ENCODE data around the gene FBXO28. TPM values are rescaled to one million over a fixed set of nuclear protein-coding genes. Genes with fewer than 3 reads are reported as not detected.
A peak's percentile ranks its signal among the peaks of the same experiment; 100 is the strongest.

Gene FBXO28
- total RNA-seq, 1 experiment from 2014 or later, result 25.3 TPM

GRCh38 chr1:224151117-224151516, 37.2 kb downstream of the FBXO28 start:
- DNase-seq, result peak; percentile 25 to 41

GRCh38 chr1:224157316-224157715, 43.4 kb downstream of the FBXO28 start:
- Histone ChIP-seq H3K9me3 (replicated peaks) (no peaks in the 10 kb centered on the region), H3K36me3 (peaks cover 38% of the 10 kb centered on the region), H3K27me3 (no peaks in the 10 kb centered on the region), H3K4me3 (no peak overlapping the region), H3K27ac (no peak overlapping the region), H3K4me1 (no peaks in the 10 kb centered on the region)
- DNase-seq, result no peak

More at GRCh38 chr1:224151117-224151516, 37.2 kb downstream of the FBXO28 start:
- no peak overlapping the region for H3K4me3 ChIP-seq
- no peak overlapping the region for H3K27ac ChIP-seq
- no peaks in the 10 kb centered on the region for H3K9me3 ChIP-seq (replicated peaks)
- H3K36me3 ChIP-seq, result peaks cover 15% of the 10 kb centered on the region
- no peaks in the 10 kb centered on the region for H3K27me3 ChIP-seq
- peaks cover 3% of the 10 kb centered on the region; the same call in 1 of the 2 replicates for H3K4me1 ChIP-seq

DNA sequence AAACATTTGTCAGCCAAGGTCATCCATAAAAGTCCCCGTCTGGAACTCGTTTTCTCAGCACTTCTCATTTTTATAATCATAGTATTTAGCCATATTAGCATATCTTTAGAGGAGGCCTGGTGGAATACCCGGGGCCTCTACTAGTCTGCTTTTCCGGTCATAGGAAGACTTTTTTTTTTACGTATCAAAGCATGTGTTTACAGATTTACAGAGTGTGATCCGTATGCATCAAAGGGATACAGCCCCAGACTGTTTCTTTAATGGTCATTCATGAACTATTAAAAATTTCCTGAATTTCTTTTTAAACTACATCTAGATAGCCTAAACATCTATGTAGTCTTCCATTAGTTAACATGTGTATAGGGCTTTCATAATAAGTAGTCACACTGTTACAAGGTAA, 45.6 kb downstream of the FBXO28 start:
- H3K4me1 ChIP-seq, result no peaks in the 10 kb centered on the region
- DNase-seq, result no peak
- H3K36me3 ChIP-seq, result peaks cover 28% of the 10 kb centered on the region
- H3K4me3 ChIP-seq, result no peak overlapping the region
- H3K9me3 ChIP-seq (replicated peaks), result no peaks in the 10 kb centered on the region
- H3K27me3 ChIP-seq, result no peaks in the 10 kb centered on the region
- H3K27ac ChIP-seq, result no peak overlapping the region

GRCh38 chr1:224160171-224160682, 46.3 kb downstream of the FBXO28 start:
- H3K9me3 ChIP-seq (replicated peaks), result no peaks in the 10 kb centered on the region
- no peak overlapping the region for H3K4me3 ChIP-seq
- no peaks in the 10 kb centered on the region for H3K4me1 ChIP-seq
- peaks cover 28% of the 10 kb centered on the region for H3K36me3 ChIP-seq
- no peak for DNase-seq
- H3K27ac ChIP-seq, result no peak overlapping the region
- H3K27me3 ChIP-seq, result no peaks in the 10 kb centered on the region

- Histone ChIP-seq H3K4me3 (no peak overlapping the region), H3K27me3 (no peaks in the 10 kb centered on the region), H3K36me3 (peaks cover 19% of the 10 kb centered on the region), H3K4me1 (no peaks in the 10 kb centered on the region), H3K27ac (no peak overlapping the region), H3K9me3 (replicated peaks) (no peaks in the 10 kb centered on the region)
- DNase-seq, result no peak
Measured at GRCh38 chr1:224162768-224163167, 48.9 kb downstream of the FBXO28 start.

- no peaks in the 10 kb centered on the region for H3K4me1 ChIP-seq
- no peak for DNase-seq
- H3K27ac ChIP-seq, result no peak overlapping the region
- peaks cover 13% of the 10 kb centered on the region for H3K36me3 ChIP-seq
- H3K27me3 ChIP-seq, result no peaks in the 10 kb centered on the region
- H3K4me3 ChIP-seq, result no peak overlapping the region
- no peaks in the 10 kb centered on the region for H3K9me3 ChIP-seq (replicated peaks)
Measured at GRCh38 chr1:224163311-224163710, 49.4 kb downstream of the FBXO28 start.

DNA sequence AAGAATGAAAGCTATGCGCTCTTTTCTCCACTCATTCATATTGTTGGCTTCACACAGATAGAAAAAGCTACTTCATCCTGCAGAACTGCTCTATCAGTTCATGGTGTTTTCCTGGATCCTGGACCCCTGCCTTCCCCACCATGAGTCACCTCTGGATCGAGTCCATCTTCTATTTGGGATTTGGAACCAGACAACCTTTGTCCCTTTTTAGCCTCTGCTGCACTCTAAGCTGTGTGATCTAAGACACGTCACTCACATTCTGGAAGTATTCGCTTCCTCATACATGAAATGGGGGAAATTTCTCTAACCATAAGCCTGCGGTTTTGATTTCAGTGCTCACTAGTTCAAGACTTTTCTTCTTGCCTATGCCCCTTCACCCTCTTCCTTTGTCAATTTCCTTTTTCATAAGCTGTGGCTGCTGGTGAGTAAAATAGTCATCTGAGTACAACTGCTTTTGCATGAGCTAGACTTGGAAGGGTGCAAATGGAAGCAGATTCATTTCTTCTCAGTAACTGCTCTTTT, 55.0 kb downstream of the FBXO28 start:
- Histone ChIP-seq H3K36me3 (no peaks in the 10 kb centered on the region), H3K4me1 (no peaks in the 10 kb centered on the region; the same call in 1 of the 2 replicates), H3K27ac (no peak overlapping the region), H3K9me3 (replicated peaks) (no peaks in the 10 kb centered on the region), H3K4me3 (no peak overlapping the region), H3K27me3 (no peaks in the 10 kb centered on the region)
- DNase-seq, result no peak

GRCh38 chr1:224169718-224170270, 55.9 kb downstream of the FBXO28 start:
- Histone ChIP-seq H3K27ac (no peak overlapping the region), H3K9me3 (replicated peaks) (no peaks in the 10 kb centered on the region)
- DNase-seq, result no peak

GRCh38 chr1:224170343-224170742, 56.4 kb downstream of the FBXO28 start:
- Histone ChIP-seq H3K9me3 (replicated peaks) (no peaks in the 10 kb centered on the region), H3K36me3 (no peaks in the 10 kb centered on the region), H3K27me3 (no peaks in the 10 kb centered on the region), H3K27ac (no peak overlapping the region), H3K4me1 (no peaks in the 10 kb centered on the region; the same call in 1 of the 2 replicates), H3K4me3 (no peak overlapping the region)
- DNase-seq, result no peak

More at GRCh38 chr1:224169718-224170270, 55.9 kb downstream of the FBXO28 start:
- no peak overlapping the region for H3K4me3 ChIP-seq
- no peaks in the 10 kb centered on the region for H3K36me3 ChIP-seq
- no peaks in the 10 kb centered on the region for H3K27me3 ChIP-seq
- no peaks in the 10 kb centered on the region; the same call in 1 of the 2 replicates for H3K4me1 ChIP-seq

DNA sequence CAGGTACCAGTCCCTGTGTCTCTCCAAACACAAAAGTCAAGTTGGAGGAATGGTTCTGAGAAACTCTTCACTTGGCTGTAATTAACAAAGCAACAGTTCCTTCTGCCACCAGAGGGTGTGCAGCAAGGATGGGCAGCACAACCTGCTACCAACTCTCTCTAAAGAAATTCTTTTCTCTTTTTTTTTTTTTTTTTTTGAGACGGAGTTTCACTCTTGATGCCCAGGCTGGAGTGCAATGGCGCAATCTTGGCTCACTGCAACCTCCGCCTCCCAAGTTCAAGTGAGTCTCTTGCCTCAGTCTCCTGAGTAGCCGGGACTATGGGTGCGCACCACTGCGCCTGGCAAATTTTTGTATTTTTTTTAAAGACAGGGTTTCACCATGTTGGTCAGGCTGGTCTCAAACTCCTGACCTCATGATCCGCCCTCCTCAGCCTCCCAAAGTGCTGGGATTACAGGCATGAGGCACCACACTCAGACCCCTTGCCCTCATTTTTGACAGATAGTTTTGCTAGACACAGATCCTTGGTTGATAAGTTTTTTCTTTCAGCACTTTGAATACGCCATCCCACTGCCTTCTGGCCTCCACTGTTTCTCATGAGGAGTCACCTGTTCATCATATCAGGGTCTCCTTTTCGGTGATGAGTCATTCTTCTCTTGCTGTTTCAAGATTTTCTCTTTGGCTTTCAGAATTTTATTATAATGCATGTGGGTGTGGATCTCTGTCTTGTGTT, 57.0 kb downstream of the FBXO28 start:
- DNase-seq, result no peak
- H3K4me3 ChIP-seq, result no peak overlapping the region
- H3K4me1 ChIP-seq, result no peaks in the 10 kb centered on the region; the same call in 1 of the 2 replicates
- H3K27ac ChIP-seq, result no peak overlapping the region
- H3K27me3 ChIP-seq, result no peaks in the 10 kb centered on the region
- H3K9me3 ChIP-seq (replicated peaks), result no peaks in the 10 kb centered on the region
- H3K36me3 ChIP-seq, result no peaks in the 10 kb centered on the region

DNA sequence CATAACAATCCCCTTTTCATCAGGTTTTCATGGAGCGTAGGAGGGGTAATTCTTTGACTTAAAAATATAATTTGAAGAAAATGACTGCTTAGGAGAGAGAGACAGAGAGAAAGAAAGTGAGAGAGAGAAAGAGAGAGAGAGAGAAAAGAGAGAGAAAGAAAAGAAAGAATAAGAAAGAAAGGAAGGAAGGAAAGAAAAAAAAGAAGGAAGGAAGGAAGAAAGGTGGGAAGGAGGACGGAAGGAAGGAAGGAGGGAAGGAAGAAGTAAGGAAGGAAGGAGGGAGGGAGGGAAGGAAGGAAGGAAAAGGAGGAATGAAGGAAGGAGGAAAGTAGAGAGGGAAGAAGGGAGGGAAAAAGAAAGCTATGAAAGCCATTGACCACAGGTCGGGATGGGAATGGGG, 58.3 kb downstream of the FBXO28 start:
- Histone ChIP-seq H3K4me3 (no peak overlapping the region), H3K9me3 (replicated peaks) (no peaks in the 10 kb centered on the region), H3K27me3 (no peaks in the 10 kb centered on the region), H3K36me3 (no peaks in the 10 kb centered on the region), H3K27ac (no peak overlapping the region), H3K4me1 (no peaks in the 10 kb centered on the region; the same call in 1 of the 2 replicates)
- no peak for DNase-seq

GRCh38 chr1:224173523-224173922, 59.6 kb downstream of the FBXO28 start:
- Histone ChIP-seq H3K36me3 (no peaks in the 10 kb centered on the region), H3K4me3 (no peak overlapping the region), H3K9me3 (replicated peaks) (no peaks in the 10 kb centered on the region), H3K27ac (no peak overlapping the region), H3K27me3 (no peaks in the 10 kb centered on the region), H3K4me1 (no peaks in the 10 kb centered on the region; the same call in 1 of the 2 replicates)
- DNase-seq, result no peak

GRCh38 chr1:224175617-224176016, 61.7 kb downstream of the FBXO28 start:
- Histone ChIP-seq H3K27ac (no peak overlapping the region), H3K9me3 (replicated peaks) (no peaks in the 10 kb centered on the region), H3K27me3 (no peaks in the 10 kb centered on the region), H3K36me3 (no peaks in the 10 kb centered on the region), H3K4me1 (no peaks in the 10 kb centered on the region; the same call in 1 of the 2 replicates), H3K4me3 (no peak overlapping the region)
- DNase-seq, result no peak

- H3K27me3 ChIP-seq, result no peaks in the 10 kb centered on the region
- H3K36me3 ChIP-seq, result no peaks in the 10 kb centered on the region
- no peaks in the 10 kb centered on the region for H3K4me1 ChIP-seq
- DNase-seq, result no peak
- H3K9me3 ChIP-seq (replicated peaks), result no peaks in the 10 kb centered on the region
- H3K4me3 ChIP-seq, result no peak overlapping the region
- no peak overlapping the region for H3K27ac ChIP-seq
Measured at GRCh38 chr1:224177356-224177999, 63.6 kb downstream of the FBXO28 start.

DNA sequence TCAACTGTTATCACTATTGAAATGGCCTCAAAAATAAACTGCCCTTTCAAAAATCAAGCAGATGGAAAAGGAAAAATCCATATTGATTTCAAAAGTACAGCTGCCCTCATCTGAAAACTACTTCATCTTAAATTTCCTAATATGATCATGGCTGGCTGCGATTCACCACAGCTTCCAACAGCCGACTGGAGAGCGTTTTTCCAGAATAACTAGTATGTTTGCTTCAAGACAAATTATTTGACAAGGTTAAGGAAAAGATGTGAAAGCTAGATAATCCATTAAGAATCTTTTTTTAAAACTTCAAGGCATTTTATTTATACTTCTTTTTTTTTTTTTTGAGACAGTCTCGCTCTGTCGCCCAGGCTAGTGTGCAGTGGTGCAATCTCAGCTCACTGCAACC, 65.0 kb downstream of the FBXO28 start:
- Histone ChIP-seq H3K36me3 (no peaks in the 10 kb centered on the region), H3K27ac (no peak overlapping the region), H3K4me1 (no peaks in the 10 kb centered on the region), H3K27me3 (no peaks in the 10 kb centered on the region), H3K9me3 (replicated peaks) (no peaks in the 10 kb centered on the region), H3K4me3 (no peak overlapping the region)
- DNase-seq, result no peak
